Measurements from ENCODE around the gene LGR4.

- TF ChIP-seq CTCF (conservative IDR thresholded peaks at IDR 0.05; ENCODE audit: low read length) (no peak), EZH2phosphoT487 (IDR thresholded peaks at IDR 0.05; ENCODE audit: borderline replicate concordance, low read depth, low read length) (no peak)
Observed at GRCh38 chr11:27348340-27348873, 124.2 kb downstream of the LGR4 start.

Measured in OCI-LY7 (cell line).